GM18519 (cell line): ENCODE results near the gene RANBP9.

Source experiments
- ATAC-seq: cut with Tn5 transposase; IDR thresholded peaks from one replicate; pipeline ENCODE4 v1.9.1; 2021; ENCODE audit warnings: mild to moderate bottlenecking, moderate library complexity; ENCODE audit not compliant: unreplicated experiment, low FRiP score

Gene RANBP9

DNA sequence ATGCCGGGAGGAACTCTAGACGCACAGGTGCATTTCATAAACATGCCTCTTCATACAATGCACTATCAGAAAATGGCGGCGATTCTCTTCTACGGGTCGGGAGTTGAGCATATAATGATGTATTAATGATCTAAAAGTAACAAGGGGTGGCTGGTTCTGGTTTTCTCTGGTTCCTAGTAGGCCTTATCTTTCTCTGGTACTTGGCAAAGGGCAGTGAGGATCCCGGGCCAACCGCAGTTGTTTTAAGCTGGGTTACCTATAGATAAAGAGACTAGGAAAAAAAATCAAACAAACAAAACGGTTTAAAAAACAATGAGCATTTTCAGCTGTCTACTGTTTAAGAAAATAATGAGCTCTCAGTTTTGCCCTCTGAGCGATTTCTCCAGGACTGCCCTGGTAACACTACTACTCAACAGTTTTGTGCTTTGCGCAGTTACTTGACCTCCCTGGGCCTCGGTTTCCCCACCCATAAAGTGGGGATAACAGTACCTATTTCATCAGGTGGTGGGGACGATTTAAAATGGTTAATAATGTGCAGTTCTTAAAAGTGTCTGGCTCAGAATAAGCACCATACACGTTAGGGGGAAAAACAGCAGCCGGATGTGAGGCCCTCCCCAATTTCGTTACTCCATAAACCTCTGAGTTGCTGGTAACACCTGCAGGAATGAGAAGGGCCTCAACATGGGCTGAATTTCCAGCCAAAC is 138.5 kb downstream of the RANBP9 start:
- ATAC-seq: no peak

DNA sequence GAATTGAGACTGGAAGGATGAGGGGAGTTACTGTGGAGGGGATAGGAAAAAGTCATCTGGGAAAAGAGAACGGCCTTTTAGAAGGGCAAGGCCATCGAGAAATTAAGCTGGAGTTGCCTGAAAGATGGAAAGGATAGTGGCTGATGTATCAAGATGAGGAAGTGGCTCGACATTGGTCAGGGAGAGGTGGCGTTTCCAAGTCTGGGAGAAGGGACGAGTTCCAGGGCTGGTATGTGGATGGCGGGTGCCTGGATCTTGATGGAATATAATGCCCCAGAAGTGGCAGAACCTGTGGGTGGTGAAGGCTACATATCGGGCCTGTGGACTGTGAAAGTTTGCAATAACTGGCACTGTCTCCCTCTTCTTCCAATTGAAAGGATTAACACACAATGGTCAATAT is 139.4 kb downstream of the RANBP9 start:
- no peak for ATAC-seq
